H1 (cell line): ENCODE data around the gene AKAP7. TPM values are rescaled to one million over a fixed set of nuclear protein-coding genes. Genes with fewer than 3 reads are reported as not detected.

Experiments used
- CTCF ChIA-PET: fragments of 300-600 bp; sonication (Branson Sonifier 250); formaldehyde crosslinking; loops from one replicate; lab custom pipeline; 2021; ENCODE audit not compliant: partially characterized antibody; lab: Charles Lee
- POLR2A ChIA-PET: fragments of 300-600 bp; sonication (Branson Sonifier 250); formaldehyde crosslinking; loops from one replicate; lab custom pipeline; 2021; ENCODE audit warnings: inconsistent platforms; ENCODE audit not compliant: partially characterized antibody; lab: Charles Lee
- DNase-seq, 2 experiments: peaks; one replicate each; pipeline versions ENCODE4 v3.0.0 to v3.0.0-alpha.2; 2010 to 2022; ENCODE audit warnings: low spot score in 2 of 2, low read depth in 1 of 2, mixed read lengths in 1 of 2
- FAIRE-seq: peaks from 2 replicates; lab custom pipeline; 2011; peaks lifted over from hg19 to GRCh38; lab: Jason Lieb, UNC
- H2AFZ ChIP-seq: 2 replicates; pipeline ENCODE4 v1.8.1; 2012; ENCODE audit warnings: low read length, inconsistent platforms
- H2AK5ac ChIP-seq: 2 replicates; pipeline ENCODE4 v1.6.1; 2013; ENCODE audit warnings: low read depth, low read length
- H2BK120ac ChIP-seq: replicated peaks from 2 replicates; pipeline ENCODE3; 2013; ENCODE audit warnings: low read depth, low read length, inconsistent platforms
- H2BK12ac ChIP-seq: 2 replicates; pipeline ENCODE4 v1.6.1; 2013; ENCODE audit warnings: low read depth, low read length
- H2BK15ac ChIP-seq: 2 replicates; pipeline ENCODE4 v1.6.1; 2013; ENCODE audit warnings: low read length
- H2BK20ac ChIP-seq: 2 replicates; pipeline ENCODE4 v1.6.1; 2013; ENCODE audit warnings: low read length
- H2BK5ac ChIP-seq: 2 replicates; pipeline ENCODE4 v1.6.1; 2013; ENCODE audit warnings: low read depth, low read length
- H3K14ac ChIP-seq: 2 replicates; pipeline ENCODE4 v1.6.1; 2013; ENCODE audit warnings: inconsistent platforms; ENCODE audit not compliant: insufficient read length
- H3K18ac ChIP-seq: 2 replicates; pipeline ENCODE4 v1.6.1; 2013; ENCODE audit warnings: low read length; ENCODE audit errors: extremely low read depth
- H3K23ac ChIP-seq: 2 replicates; pipeline ENCODE4 v1.6.1; 2013; ENCODE audit warnings: inconsistent platforms; ENCODE audit not compliant: insufficient read length
- H3K23me2 ChIP-seq: 2 replicates; pipeline ENCODE4 v1.6.1; 2013; ENCODE audit warnings: low read depth, low read length
- H3K27ac ChIP-seq: 2 replicates; pipeline ENCODE4 v1.6.1; 2011; ENCODE audit warnings: low read depth, low read length, inconsistent platforms
- H3K27me3 ChIP-seq, 4 experiments: replicated peaks in 1 of 4; 1 replicate in 1 of 4; 2 replicates in 3 of 4; pipeline versions ENCODE4 v1.6.1 to v1.8.1; 2011 to 2013; ENCODE audit warnings: low read length in 3 of 4, mild to moderate bottlenecking in 3 of 4, inconsistent platforms in 2 of 4, mixed read lengths in 2 of 4, moderate library complexity in 1 of 4; ENCODE audit not compliant: control insufficient read depth in 3 of 4, insufficient read depth in 3 of 4; ENCODE audit errors: extremely low read depth in 1 of 4
- H3K36me3 ChIP-seq, 4 experiments: 2 replicates each; pipeline versions ENCODE4 v1.6.1 to v1.8.1; 2011 to 2013; ENCODE audit warnings: mild to moderate bottlenecking in 4 of 4, low read length in 3 of 4, moderate library complexity in 2 of 4, control low read depth in 1 of 4, inconsistent platforms in 1 of 4; ENCODE audit not compliant: insufficient read depth in 4 of 4, control insufficient read depth in 2 of 4
- H3K4ac ChIP-seq: replicated peaks from 2 replicates; pipeline ENCODE3; 2013; ENCODE audit warnings: low read length, low read depth, mixed read lengths, inconsistent platforms; ENCODE audit not compliant: insufficient read length
- H3K4me1 ChIP-seq, 4 experiments: replicated peaks in 1 of 4; 1 replicate in 1 of 4; 2 replicates in 3 of 4; pipeline versions ENCODE4 v1.6.1 to v1.8.1; 2011 to 2013; ENCODE audit warnings: low read length in 3 of 4, inconsistent platforms in 2 of 4, mixed read lengths in 1 of 4; ENCODE audit not compliant: insufficient read depth in 4 of 4, control insufficient read depth in 3 of 4
- H3K4me2 ChIP-seq, 2 experiments: 2 replicates each; pipeline versions ENCODE4 v1.6.1 to v1.8.1; 2011 to 2013; ENCODE audit warnings: low read depth in 2 of 2, low read length in 2 of 2, control low read depth in 1 of 2, inconsistent platforms in 1 of 2, mild to moderate bottlenecking in 1 of 2; ENCODE audit not compliant: insufficient read depth in 1 of 2
- H3K4me3 ChIP-seq, 4 experiments: fragments of 200-600, 300-600 bp in 1 of 4; sonication (generic), shearing (Covaris generic), sonication (Bioruptor Twin) in 1 of 4; 2 replicates each; pipeline versions ENCODE4 v1.5.1 to v1.8.1; 2011 to 2016; ENCODE audit warnings: low read length in 4 of 4, low read depth in 3 of 4, control low read depth in 2 of 4, inconsistent platforms in 2 of 4, mild to moderate bottlenecking in 2 of 4, mixed read lengths in 1 of 4, moderate library complexity in 1 of 4; ENCODE audit not compliant: insufficient read depth in 2 of 4; ENCODE audit errors: extremely low read depth in 1 of 4
- H3K56ac ChIP-seq: replicated peaks from 2 replicates; pipeline ENCODE3; 2013; ENCODE audit warnings: low read depth, mild to moderate bottlenecking, mixed read lengths, low read length, inconsistent platforms; ENCODE audit not compliant: insufficient read length
- H3K79me1 ChIP-seq: 2 replicates; pipeline ENCODE4 v1.6.1; 2013; ENCODE audit warnings: low read depth, low read length, control low read depth
- H3K79me2 ChIP-seq, 2 experiments: 2 replicates each; pipeline versions ENCODE4 v1.6.1 to v1.8.1; 2012 to 2013; ENCODE audit warnings: low read length in 2 of 2, mild to moderate bottlenecking in 2 of 2, inconsistent platforms in 1 of 2; ENCODE audit not compliant: insufficient read depth in 2 of 2, control insufficient read depth in 1 of 2
- H3K9ac ChIP-seq, 4 experiments: replicated peaks in 1 of 4; 1 replicate in 1 of 4; 2 replicates in 3 of 4; pipeline versions ENCODE4 v1.6.1 to v1.8.1; 2011 to 2013; ENCODE audit warnings: low read depth in 3 of 4, low read length in 3 of 4, control low read depth in 2 of 4, mild to moderate bottlenecking in 2 of 4, moderate library complexity in 2 of 4, inconsistent platforms in 1 of 4; ENCODE audit errors: extremely low read depth in 1 of 4
- H3K9me3 ChIP-seq, 2 experiments: 2 replicates each; pipeline versions ENCODE4 v1.6.1 to v1.8.1; 2012 to 2013; ENCODE audit warnings: mild to moderate bottlenecking in 2 of 2, moderate library complexity in 2 of 2, control low read depth in 1 of 2, inconsistent platforms in 1 of 2, low read depth in 1 of 2, low read length in 1 of 2, mixed read lengths in 1 of 2; ENCODE audit not compliant: insufficient read depth in 2 of 2
- H4K20me1 ChIP-seq, 2 experiments: replicated peaks in 1 of 2; 2 replicates each; pipeline versions ENCODE3 to v1.8.1; 2011 to 2013; ENCODE audit warnings: inconsistent platforms in 2 of 2, low read length in 2 of 2, mild to moderate bottlenecking in 1 of 2; ENCODE audit not compliant: insufficient read depth in 2 of 2, control insufficient read depth in 1 of 2
- H4K5ac ChIP-seq: 2 replicates; pipeline ENCODE4 v1.6.1; 2013; ENCODE audit warnings: low read length, low read depth, mixed read lengths, inconsistent platforms; ENCODE audit not compliant: insufficient read length
- H4K8ac ChIP-seq: 2 replicates; pipeline ENCODE4 v1.8.0; 2013; ENCODE audit warnings: mild to moderate bottlenecking, moderate library complexity, low read length, inconsistent platforms; ENCODE audit not compliant: insufficient read depth; ENCODE audit errors: extremely low read depth
- H4K91ac ChIP-seq: replicated peaks from 2 replicates; pipeline ENCODE3; 2013; ENCODE audit warnings: low read length, mixed read lengths, inconsistent platforms; ENCODE audit not compliant: insufficient read length
- EP300 ChIP-seq, 2 experiments: IDR thresholded peaks; 1 replicate in 1 of 2; 2 replicates in 1 of 2; pipeline ENCODE4 v1.6.1; 2011 to 2012; ENCODE audit warnings: low read depth in 2 of 2, low read length in 2 of 2, mild to moderate bottlenecking in 2 of 2, borderline replicate concordance in 1 of 2, inconsistent platforms in 1 of 2, moderate library complexity in 1 of 2
- FOSL1 ChIP-seq: IDR thresholded peaks from 2 replicates; pipeline ENCODE4 v1.6.1; 2011; ENCODE audit warnings: mild to moderate bottlenecking, low read depth, low read length, moderate library complexity; ENCODE audit not compliant: insufficient read depth
- RBBP5 ChIP-seq: IDR thresholded peaks from 2 replicates; pipeline ENCODE4 v1.7.1; 2012; ENCODE audit warnings: low read depth, mild to moderate bottlenecking, inconsistent platforms, low read length, moderate library complexity, borderline replicate concordance
- TBP ChIP-seq: IDR thresholded peaks from 2 replicates; pipeline ENCODE4 v1.6.1; 2011; ENCODE audit warnings: low read depth, low read length, improper control_type of control experiment
- WGBS, 2 experiments: shearing (Covaris generic) in 1 of 2; methylation state at CpG; one replicate each; pipeline versions ENCODE4 v1.1.6 to v1.1.7; 2013 to 2015; ENCODE audit warnings: low lambda C conversion rate in 2 of 2, mixed read lengths in 2 of 2, inconsistent platforms in 1 of 2, low coverage in 1 of 2, missing lambda C conversion rate in 1 of 2; ENCODE audit not compliant: insufficient replicate concordance in 2 of 2, insufficient coverage in 1 of 2, insufficient read length in 1 of 2; ENCODE audit errors: extremely low coverage in 1 of 2, missing lambda C conversion rate in 1 of 2; 5-methylcytosine and 5-hydroxymethylcytosine counted together
- polyA plus RNA-seq, 7 experiments: library from polyadenylated mRNA; depleted of rRNA in 3 of 7; stranded (reverse) in 5 of 7; unstranded in 2 of 7; fragments of >200 nt in 5 of 7; fragments of 200-250 nt in 2 of 7; gene quantifications; 1 replicate in 5 of 7; 2 replicates in 1 of 7; 4 replicates in 1 of 7; pipeline versions ENCODE4 v1.2.1 to v1.2.3, GENCODE V29; 2011 to 2013; ENCODE audit warnings: missing spikeins in 2 of 7, mixed read lengths in 2 of 7
- total RNA-seq: library from RNA; stranded (reverse); fragmentation: NEBNext Ultra II Directional; extraction: Animal tissue kit (Norgen Biotek cat#: 25700); gene quantifications from 2 replicates; pipeline ENCODE4 v1.2.1, GENCODE V29; 2021

AKAP7 gene
- total and polyA plus RNA-seq, 2 of the 8 experiments (the other 6 are each of a cell fraction or from before 2014, with no cell fraction given), result 4.7 to 16.9 TPM

- TF ChIP-seq EP300 (IDR thresholded peaks at IDR 0.05; ENCODE audit: borderline replicate concordance in 1 of 2, low read depth in 2 of 2, low read length in 2 of 2) (no peak), RBBP5 (no peak), TBP (no peak), FOSL1 (no peak)
- Histone ChIP-seq H2BK120ac (no peak overlapping the region), H2BK20ac (no peak overlapping the region), H3K27ac (no peak overlapping the region), H3K4me3 (no peak overlapping the region), H3K9ac (no peak overlapping the region), H2BK15ac (no peak overlapping the region), H4K8ac (no peak overlapping the region), H2AK5ac (no peak overlapping the region), H3K4ac (no peak overlapping the region), H4K5ac (no peak overlapping the region), H3K23me2 (no peaks in the 10 kb centered on the region), H3K9me3 (no peaks in the 10 kb centered on the region), H3K14ac (no peak overlapping the region), H2BK5ac (no peak overlapping the region), H3K27me3 (no peaks in the 10 kb centered on the region), H3K56ac (no peak overlapping the region), H3K18ac (no peak overlapping the region), H3K23ac (no peak overlapping the region), H3K4me2 (no peak overlapping the region), H3K4me1 (no peaks in the 10 kb centered on the region), H4K91ac (no peak overlapping the region), H2AFZ (no peak overlapping the region), H3K79me1 (no peaks in the 10 kb centered on the region), H3K79me2 (no peaks in the 10 kb centered on the region), H2BK12ac (no peak overlapping the region), H4K20me1 (no peaks in the 10 kb centered on the region), H3K36me3 (no peaks in the 10 kb centered on the region; a peak in 1 of 8 replicates)
- 80% methylated on average over 10 of the region's 10 CpGs; no CpG with 5 or more reads in 1 of the 2 experiments for WGBS, 2 experiments
- FAIRE-seq, result no peak
- no peak for DNase-seq
- CTCF ChIA-PET, result interaction anchor here (0.6 to 1.4 kb wide), 3 partner anchors 14 to 369 kb away, joined by 3 read pairs; no protein-coding TSS in a partner anchor
- POLR2A ChIA-PET, result no interaction called here
Measured at GRCh38 chr6:131129689-131130553, 5.3 kb upstream of the AKAP7 start.
